ENCODE results near the gene PLEKHA7. TPM values are rescaled to one million over a fixed set of nuclear protein-coding genes. Genes with fewer than 3 reads are reported as not detected.
"Not testable (repeated sequence)": the region's sequence is repeated elsewhere in the genome, so short reads cannot be mapped to it uniquely, and the experiment has no call there.

PLEKHA7 gene
- total RNA-seq, 1 experiment from 2014 or later = not detected

DNA sequence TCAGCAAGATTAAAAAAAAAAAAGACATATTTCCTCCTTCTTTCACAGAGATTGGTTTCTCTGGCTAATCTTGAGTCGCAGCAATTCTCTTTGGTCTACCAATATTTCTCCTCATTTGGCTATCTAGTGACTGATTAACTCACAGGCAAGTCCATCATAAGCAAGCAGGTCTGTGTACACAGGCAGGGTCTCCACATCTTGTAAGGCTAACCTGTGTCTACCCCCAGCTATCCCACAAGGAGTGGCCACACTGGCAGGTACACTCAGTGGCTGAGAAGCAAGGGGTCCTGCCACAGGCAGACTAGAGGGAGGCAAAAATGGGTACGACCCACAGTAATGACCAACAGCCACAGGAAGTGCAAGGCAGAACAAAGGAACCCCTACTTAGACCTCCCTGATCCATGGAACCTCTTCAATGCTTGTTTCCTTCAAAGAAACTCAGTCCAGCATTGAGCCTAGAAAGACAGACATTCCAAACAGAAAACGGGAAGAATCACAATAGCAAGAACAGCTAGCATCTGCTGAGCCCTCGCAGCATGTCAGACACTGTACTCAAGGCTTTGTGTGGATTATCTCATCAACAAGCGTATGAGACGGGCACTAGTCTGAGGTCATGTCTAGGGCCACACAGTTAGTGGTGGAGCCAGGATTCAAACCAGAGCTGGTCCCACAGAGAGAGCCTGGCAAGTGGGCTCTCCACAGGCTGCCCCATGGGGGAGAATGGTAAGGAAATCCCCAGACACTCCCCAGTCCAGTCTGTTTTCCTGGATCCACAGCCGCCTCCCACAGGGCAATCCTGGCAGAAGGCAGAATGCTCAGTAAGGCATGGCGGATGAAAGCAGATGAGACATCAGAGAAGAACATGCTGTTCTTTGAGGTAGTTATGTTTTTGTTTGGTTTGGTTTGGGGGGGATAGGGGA, 34.3 kb downstream of the PLEKHA7 start:
- DNase-seq (ENCODE audit: low read depth) = no peak

DNA sequence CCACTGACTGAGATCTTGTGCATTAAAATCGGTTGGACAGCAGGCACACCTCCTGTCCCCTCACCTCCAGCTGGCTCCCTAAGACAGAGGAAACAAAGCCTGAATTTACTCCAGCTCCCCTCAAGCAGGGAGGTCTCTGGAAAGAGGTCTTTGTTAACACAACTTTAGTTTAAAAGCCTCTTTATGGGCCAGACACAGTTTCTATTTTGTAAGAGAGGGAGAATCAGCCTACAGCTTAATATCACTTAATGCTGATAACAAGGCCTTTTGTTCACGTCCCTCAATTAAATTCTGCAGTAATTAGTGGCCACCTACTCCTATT, 36.3 kb downstream of the PLEKHA7 start:
- DNase-seq (ENCODE audit: low read depth) = no peak

DNA sequence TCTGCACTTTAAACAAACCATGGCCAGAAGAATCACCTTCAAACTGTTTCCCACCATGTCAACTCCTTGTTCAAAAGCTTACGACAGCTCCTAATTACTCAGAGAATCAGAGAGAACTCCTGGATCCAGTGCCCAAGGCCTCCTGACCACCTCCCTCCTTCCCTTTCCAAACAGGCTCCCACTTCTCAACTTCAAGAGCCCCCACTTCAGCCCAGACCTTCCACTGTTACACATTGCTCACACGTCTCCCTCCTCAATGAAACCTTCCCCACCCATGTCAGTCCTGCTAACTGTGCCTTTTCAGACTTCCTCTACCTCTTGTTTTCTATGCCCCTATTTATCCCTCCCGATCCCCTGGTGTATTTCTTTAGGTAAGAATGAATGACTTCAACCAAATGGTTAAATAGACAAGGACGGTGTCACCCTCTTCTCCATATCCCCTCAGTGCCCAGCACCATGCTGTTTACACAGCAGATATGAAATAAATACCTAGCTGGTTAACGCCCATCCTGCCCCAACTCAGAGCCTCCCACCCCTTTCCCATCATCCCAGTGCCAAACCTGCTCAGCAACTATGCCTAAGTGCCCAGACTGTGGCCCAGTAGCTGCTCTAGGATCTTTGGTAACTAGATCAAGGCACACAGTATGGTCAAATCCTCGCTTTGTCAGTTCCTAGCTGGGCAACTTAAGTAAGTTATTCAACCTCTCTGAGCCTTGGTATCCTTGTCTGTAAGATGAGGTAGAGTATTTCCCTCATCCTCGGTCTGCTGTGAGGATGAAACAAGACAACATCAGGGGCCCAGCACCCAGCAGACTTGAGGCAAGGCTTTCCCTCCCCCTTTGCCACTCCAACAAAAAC, 36.8 kb downstream of the PLEKHA7 start:
- no peak for DNase-seq (ENCODE audit: low read depth)

DNA sequence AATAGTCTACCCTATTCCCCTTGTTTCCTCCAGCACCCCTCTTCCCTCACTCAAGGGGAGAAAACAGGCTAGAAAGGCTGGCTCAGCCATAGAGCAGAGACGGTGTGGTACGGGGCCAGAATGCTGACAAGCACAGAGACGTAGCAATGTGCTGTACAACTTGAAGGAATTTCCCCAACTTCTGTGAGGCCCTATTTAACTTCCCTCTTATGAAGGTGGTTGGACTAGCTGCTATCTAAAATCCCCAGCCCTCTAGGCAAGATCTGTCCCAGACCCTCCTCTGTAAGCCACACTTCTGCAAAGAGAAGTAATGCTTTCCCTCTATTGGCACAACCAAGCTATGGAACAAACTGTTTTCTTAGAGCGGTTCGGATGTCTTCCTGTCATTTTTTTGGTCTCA, 37.8 kb downstream of the PLEKHA7 start:
- no peak for DNase-seq (ENCODE audit: low read depth)

DNA sequence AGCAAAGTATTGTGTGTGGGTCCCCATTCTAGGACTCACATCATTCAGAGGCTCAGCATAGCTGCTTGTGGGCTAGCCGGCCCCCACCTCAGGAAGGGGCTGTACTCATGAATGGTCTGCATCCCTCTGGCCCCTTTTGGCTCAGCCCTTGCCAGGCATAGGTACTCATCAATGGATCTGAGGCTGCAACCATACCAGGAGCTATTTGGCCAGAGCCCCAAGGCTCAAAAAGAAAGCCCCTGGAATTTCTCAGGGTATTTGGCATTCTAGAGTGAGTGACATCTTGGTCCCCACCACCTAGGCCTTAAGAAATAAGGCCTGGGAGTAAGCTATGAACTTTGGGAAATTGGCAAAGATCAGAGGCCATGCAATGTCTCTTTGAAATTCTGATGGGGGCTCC, 38.3 kb downstream of the PLEKHA7 start:
- no peak for DNase-seq (ENCODE audit: low read depth)

DNA sequence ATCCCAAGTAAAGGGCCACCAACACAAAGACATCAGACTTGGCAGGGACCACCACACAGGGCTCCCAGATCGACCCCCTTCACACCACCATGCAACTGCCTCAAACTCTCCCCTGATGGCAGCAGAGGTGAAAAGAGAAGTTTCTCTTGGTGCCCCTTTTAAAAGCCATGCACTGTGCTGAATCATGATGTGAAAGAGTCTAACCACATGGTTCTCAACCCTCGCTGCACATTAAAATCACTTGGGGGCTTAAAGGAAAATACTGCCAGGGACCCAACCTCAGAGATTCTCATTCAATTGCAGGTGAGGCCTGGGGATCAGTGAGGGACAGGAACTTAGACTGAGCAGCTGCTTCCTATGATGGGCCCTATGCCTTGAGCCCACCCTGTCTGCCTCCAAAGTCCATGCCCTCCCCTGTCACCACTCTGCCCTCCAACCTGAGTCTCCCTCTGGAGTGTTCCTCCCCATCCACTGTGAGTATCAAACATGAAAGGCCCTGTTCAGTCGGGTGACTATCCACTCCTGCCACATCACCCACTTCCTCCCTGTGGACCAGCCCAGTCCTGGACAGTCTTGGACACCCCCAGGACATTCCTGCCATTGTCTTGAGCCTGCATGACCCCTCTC, 40.8 kb downstream of the PLEKHA7 start:
- DNase-seq (ENCODE audit: low read depth) = no peak

DNA sequence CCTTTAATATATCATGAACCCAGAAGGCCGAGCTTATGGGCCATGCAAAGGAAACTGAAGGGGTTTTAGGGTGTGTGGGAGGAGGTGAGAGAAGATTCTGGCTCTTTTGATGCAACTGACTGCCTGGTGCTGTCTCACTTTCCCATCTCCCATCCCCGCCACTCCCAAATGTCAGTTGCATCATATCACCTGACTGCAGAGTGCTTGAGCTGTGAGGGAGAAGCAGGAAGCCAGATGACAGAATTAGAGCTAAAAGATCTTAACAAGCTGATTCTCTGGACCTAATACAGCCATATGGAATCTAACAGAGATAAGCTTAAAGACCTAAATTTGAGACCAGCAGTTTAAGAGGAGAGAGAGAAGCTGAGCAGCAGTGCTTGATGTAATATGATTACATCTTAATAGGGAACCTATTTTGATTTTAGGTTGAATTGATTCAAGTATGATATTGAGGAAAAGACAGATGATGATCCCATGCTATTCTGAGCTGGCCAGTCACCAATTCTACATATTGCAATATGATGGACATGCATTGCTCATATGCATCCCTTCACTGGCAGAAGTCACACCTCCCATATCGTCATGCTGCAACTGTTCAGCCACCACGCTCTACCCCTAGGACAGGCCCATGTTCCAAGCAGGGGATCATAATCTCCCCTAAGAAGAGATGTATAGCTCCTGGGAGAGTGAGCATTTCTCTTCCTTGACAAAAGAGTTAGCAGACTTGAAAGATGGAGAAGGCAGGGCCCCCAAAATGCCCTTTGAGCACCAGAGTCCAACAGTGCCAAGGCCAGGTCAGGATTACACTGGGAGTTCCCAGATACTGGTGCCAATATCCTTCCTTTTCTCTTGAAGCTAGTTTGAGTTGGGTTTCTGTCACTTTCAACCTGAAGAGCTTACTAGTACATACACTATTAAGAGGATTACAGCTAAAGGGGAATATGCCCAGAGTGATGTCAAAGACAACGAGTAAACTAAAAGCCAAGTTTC, 44.9 kb downstream of the PLEKHA7 start:
- no peak for DNase-seq (ENCODE audit: low read depth)

DNA sequence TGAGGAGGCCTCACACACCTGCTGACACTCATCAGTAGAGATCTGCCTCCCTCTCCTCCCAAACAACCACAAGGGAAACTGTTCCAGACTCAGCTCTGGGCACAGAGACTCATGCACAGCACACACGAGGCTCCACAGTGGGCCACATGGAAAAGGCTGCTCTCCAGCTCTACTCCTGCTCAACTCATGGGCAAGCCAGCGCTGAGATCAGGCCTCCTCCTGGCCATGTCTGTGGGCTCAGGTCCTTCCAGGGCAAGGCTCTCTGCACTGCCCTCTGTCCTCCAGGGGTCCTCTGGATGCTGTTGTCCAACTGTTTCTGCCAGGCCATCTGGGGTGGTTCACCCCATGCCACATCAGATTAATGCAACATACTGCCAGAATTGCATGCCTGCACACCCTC, 46.0 kb downstream of the PLEKHA7 start:
- no peak for DNase-seq (ENCODE audit: low read depth)

DNA sequence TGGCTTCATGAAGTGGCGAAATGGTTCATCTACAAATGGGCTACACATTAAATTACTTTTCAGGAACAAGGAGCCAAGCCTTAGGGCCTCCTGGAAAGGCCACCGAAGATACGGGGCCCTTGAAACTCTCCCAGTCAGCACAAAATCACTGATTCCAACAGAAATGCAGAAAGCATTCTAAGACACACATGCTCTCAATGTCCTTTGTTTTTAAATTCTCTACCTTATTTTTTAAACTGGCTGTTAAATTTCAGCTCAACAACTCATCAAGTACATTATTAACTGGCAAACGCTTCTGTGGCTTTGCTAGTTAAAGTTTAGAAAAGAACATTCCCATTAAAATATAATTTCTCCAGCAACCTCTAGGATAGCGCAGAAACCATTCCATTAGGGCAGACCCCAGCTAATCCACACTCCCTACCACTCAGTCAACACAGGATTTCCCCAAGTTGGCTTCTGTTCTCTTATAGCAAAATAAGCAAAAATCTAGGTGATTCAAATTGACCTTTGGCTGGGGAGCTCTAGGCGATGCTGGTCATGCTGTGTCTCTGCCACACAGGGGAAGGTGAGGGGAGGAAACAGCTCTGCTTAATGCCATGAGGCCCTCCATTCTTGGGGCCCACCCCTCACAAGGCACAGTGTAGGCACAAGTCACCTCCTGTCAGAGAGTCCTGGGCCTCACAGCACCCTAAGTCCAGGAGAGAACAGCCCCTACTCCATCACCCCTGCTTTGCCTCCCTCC, 47.1 kb downstream of the PLEKHA7 start:
- DNase-seq (ENCODE audit: low read depth) = no peak

DNA sequence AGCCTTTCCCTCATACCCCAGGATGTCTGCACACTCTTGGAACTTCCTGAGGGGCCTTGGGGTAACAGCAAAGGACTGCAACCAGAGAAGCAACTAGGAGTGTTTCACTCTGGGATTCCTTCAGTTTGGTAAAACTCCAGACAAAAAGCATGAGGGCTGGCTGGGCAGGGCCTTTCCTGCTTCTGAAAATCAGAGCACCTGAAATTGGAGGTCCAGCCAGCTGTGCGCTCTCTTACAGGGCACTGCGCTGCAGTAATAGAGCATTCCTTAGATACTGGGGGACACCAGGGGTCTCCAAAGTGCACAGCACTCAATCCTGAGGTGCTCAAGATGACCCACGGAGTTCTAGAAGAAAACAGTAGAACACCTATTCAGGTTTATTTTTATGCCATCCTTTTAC, 49.7 kb downstream of the PLEKHA7 start:
- DNase-seq (ENCODE audit: low read depth) = no peak

DNA sequence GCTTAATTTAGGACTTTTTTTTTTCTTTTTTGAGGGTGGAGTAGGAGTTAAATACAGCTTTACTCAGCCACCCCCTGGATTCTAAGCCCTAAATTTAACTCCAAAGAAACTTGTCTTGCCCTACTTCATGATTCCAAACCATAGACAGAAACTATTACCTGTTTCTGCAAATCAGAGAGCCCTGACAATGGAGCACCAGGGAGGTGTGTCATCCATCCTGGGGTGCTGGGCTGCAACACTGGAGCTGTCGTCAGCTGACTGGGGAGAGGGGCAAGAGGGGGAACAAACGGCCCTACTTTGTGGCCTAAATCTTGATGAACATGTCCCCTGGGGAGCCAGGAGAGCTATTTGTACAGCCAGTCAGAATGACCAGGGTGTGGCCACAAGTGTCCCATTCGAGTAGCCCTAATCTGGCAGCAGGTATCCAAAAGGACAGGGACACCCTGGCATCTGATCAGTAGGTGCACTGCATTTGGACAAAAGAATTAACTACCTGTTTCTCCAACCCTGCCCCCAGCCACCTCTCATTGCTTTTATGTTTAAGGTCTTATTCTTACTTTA, 50.8 kb downstream of the PLEKHA7 start:
- no peak for DNase-seq (ENCODE audit: low read depth)

DNA sequence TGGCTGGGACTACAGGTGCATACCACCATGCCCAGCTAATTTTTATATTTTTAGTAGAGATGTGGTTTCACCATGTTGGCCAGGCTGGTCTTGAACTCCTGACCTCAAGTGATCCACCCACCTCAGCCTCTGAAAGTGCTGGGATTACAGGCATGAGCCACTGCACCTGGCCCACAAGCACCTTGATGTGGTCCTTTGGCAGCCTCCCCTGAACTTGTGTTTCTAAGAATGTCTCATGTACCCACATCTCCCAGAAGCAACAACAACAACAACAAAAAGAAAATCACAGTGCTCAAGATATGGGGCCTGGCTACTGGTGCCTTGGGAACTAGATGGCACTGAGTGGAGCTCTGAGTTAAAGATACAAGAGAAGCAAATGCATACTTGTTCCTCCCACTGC, 51.6 kb downstream of the PLEKHA7 start:
- DNase-seq (ENCODE audit: low read depth) = not testable (repeated sequence)

DNA sequence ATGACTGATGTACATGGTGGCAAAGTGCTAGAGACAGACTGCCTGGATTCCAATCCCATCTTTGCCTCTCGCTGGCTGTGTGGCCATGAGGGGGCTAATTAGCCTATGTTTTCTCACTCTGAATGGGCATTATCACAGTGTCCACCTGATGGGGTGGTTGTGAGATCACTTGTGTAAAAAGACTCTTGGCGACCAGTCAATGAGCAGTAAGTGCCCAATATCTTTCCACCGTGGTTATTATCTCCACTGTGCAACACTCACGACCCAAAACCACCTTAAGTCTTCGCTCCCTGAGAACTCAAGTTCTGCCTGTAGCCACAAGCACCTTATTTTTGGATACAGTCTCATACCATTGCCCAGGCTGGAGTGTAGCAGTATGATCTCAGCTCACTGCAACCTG, 52.1 kb downstream of the PLEKHA7 start:
- DNase-seq (ENCODE audit: low read depth) = no peak

DNA sequence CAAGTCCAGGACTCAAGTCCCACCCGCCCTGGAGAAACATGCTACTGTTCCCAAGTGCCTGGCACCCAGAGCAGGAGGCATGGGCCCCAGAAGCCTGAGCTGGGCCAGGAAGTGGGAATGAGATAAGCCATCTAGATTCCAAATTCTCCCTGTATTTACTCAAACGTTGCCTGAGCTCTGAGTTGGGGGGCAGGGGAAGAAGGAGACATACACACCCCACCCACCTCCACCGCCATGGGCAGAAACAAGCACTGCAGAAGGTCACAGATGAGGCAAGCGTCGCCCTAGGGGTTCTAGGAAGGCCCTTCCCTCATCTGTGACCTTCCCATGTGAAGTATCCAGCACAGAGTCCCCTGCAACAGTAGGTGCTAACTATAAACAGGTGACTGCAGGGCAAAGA, 54.0 kb downstream of the PLEKHA7 start:
- no peak for DNase-seq (ENCODE audit: low read depth)

DNA sequence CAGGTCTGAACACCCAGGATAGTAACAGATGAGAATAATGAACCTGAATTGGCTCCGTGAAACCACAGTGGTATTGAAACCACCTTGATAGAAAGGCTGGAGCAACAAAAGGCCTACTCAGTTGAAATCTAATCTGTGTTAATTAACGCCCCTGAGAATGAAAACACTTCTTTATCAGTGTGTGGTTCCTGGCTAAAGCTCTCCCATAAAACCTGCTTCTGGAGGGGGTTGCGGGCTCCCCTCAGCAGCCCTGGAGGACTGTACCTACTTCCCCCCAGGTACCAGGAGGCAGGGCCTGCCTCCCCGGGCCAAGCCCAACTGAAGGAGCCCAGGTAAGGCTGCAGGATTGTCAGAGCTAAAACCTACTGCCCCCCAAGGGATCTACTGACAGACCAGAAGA, 54.6 kb downstream of the PLEKHA7 start:
- no peak for DNase-seq (ENCODE audit: low read depth)

DNA sequence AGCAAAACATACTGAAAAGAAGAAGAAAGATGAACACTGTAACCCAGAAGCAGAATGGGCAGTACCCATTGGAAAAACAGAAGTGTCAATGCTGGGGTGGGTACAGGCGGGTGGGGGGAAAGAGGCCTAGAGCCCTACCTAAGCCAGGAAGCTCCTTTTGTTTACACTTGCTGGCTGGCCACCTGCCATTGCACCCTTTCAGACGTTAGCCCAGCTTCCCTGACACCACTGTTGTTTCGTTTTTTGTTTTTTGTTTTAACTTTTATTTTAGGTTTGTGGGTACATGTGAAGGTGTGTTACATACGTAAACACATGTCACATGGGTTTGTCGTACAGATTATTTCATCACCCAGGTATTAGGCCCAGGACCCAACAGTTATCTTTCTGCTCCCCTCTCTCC, 55.4 kb downstream of the PLEKHA7 start:
- DNase-seq (ENCODE audit: low read depth) = no peak

DNA sequence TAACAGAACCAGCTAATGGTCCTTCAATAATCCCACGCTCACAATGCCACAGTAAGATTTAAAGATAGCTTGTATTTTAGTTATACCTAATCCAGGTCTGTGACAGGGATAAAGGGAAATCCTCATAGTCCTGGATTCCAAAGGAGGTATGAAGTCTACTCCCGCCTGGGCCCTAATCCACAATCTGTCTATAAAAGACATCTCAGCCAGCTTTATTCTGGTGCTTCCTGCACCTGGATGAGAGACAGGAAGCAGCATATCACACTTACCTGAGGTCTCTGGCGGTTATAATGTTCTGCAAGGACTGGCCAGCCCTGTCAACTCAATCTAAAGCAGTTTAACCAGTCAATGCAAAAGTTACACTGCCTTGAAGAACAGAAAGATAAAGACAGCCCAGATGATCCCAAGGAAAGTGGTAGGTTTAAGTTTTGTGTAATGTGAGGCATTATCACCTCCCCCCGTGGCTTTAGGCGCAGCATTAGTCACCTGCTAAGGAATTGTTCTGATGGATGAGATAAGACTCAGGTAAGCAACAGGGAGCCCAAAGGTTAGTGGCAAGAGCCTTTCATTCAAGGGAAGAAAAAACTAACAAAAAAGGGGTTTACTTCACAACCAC, 57.6 kb downstream of the PLEKHA7 start:
- no peak for DNase-seq (ENCODE audit: low read depth)

DNA sequence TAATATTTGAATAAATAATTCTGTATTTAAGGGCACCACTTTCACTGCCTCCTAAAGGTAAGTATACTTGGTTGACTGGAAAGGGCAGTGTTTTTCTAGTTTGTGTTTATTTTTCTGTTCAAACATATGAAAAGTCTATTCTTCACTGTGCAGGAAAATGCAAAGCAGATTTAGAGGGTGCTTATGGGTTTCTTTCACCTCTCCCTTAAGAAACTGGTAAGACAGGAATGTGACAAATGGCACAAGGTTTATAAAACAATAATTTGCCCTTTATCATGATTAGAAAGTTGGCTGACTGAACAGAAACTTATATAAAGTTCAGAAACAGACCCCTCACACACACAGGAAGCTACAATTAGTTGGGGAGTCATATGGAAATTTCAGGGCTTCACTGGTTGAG, 60.6 kb downstream of the PLEKHA7 start:
- no peak for DNase-seq (ENCODE audit: low read depth)

DNA sequence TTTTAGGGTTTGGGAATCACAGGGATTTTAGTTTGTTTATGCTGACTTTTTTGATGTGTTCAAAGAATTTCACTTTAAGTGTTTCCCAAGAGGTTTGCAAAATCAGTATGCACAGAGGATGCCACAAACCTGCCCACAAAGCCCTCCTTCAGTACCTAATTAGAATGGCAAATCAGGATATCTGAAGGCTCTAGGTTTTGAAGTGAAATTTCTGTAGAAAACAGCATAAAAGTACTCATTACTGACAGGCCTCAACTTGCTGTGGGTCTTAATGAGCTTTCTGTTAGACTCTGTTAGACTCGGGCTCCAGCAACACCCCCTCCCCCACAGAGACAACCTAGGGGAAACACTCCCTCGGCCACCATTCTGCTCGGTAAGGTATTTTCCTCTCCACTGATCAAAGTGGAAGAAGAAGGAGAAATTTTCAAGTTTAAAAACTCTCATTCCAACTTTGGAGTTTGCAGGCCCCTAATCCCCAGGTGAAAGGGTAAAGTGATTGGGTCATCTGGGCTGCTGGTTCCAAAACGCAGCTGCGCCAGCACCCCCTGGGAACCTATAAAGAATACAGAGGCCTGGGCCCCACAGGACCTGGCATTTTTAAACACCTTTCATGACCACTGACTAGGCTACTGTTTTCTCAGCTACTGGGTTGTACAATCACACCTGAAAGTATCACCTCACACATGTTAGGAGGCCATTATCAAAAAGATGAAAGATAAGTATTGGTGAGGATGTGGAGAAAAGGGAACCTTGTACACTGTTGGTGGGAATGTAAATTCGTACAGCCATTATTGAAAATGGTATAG, 67.5 kb downstream of the PLEKHA7 start:
- no peak for DNase-seq (ENCODE audit: low read depth)
